Midbrain (tissue), 1 donor: Measurements from ENCODE around the gene GAREM1.

Experiments used
- DNase-seq: peaks from one replicate; lab custom pipeline; 2025; lab: John Stamatoyannopoulos, UW

Gene GAREM1

GRCh38 chr18:32425466-32425865, 45.2 kb downstream of the GAREM1 start:
- DNase-seq, result no peak

- peak; percentile 20 for DNase-seq
These were observed 46.0 kb downstream of the GAREM1 start for GRCh38 chr18:32424696-32425095.

DNA sequence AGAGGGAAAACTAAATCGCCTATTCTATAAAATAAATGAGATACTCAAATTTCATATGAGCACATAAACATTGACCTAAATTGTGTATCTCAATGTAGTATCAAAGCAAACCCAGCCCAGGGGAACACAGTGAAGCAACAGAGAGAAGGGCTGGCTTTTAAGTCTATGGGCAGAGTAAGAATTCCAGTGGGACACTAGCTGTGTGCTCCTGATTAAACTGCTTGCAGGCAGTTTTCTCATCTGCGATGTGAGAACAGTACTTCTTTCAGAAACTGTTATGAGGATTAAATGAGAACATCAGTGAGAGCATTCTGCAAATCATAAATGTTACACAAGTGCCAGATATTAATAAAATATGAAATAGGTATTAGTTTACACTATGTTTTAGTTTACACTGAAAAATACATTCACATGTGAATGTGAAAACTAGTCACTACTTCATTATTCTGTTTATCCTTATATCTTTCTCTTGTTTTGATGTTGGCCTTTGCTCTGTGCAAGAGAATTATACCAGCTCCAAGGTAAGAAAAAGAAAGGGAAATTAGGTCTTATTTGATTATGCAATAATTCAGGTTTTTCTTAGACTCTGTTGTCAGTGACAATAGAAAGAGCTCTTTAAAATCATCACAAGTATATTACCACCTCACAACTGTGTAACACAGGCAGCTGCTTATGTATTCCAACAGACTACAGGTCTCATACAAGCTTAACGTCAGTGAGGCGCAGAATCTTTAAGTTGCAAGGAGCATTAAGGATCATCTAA, 47.5 kb downstream of the GAREM1 start:
- no peak for DNase-seq

DNA sequence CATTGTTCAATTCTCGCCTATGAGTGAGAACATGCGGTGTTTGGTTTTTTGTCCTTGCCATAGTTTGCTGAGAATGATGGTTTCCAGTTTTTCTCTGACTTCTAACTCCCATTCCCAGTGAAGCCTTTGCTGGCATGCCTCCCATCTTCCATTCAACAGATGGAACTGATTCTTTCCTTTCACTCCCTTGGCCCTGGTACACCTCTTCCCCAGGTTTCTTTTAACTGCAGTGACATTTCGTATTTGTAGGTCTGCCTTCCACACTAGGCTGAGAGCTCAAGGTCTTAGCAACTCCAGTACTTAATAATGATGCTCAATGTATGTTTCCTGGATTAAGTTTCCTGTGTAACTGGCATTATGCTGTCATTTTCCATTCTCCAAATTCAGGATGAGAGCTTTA, 48.5 kb downstream of the GAREM1 start:
- DNase-seq, result no peak

DNA sequence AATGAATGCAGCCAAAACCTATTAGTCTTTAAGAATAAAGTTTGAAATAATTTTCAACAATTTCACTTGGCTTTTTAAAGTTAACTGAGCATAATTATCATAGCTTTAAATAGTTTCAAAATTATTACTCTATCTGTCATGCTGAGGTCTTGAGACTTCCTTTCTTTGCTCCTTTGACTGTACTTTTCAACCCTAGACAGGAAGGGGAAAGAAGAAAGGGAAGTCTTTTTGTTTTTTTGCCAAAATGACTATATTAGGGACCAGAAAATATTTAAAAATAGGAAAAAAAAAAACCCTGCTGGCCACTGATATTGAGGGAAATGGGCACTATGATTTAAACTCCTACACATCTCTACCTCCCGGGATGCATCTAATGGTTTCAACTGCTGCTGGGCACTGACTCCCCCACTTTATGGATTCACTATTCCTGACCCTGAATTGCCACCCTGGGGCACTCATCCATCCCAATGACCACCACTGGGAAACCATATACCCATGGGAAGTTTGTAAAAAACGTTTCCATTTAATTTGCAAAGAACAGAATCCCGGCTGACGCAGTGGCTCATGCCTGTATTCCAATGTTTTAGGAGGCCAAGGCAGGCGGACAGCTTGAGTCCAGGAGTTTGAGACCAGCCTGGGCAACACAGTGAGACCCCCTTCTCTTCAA, 50.5 kb downstream of the GAREM1 start:
- no peak for DNase-seq

- no peak for DNase-seq
These were observed 52.5 kb downstream of the GAREM1 start for GRCh38 chr18:32418148-32418547.

DNA sequence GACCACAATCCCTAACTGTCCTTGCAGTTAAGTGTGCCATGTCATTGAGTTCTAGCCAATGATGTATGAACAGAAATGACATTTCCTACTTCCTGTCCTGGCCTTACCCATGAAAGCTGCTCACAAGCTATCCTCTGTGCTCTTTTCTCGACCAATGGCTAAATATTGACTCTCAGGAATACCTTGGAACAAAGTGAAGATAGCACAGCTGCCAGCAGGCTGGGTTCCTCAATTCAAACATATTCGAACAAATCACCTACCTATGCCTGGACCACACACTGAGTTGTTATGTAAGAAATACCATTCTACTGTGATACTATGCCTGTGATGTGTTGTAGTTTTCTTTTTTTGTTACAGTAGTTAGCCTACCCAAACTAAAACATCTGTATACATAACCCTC, 65.1 kb downstream of the GAREM1 start:
- no peak for DNase-seq

DNA sequence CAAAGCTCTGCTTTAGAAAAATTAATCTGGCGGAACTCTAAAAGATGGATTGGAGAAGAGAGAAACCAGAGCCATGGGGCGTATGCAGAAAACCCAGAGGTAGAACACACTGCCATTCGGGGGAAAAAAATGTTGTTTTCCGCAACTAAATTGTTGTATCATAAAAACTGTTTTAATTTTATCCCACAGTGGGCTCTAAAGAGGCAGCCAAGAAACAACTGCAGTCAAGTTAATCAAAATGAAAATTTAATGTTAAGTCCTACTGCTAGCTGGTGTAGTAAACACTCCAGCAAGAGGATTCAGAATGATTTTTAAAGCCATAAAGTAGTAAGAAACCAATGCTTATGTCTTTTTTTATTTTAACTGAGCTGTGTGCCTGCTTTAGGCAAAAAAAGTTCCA, 69.1 kb downstream of the GAREM1 start:
- no peak for DNase-seq

DNA sequence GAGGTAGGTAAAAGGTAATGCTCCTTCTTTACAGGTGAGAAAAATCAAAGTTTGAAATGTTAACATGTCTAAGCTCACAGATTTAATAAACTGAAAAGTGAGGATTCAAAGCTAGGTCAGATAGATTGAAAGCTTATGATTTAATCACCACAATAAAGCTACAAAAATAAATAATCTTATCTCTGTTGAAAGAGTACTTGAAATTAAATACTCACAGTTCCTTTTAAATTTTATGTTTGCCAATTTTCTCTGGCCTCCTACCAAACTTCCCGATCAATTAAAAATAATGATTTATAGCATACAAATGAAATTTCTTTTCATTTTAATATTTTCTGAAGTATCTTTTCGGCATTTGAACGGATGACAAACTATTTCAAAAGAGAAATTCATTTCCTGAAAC, 77.3 kb downstream of the GAREM1 start:
- no peak for DNase-seq

DNA sequence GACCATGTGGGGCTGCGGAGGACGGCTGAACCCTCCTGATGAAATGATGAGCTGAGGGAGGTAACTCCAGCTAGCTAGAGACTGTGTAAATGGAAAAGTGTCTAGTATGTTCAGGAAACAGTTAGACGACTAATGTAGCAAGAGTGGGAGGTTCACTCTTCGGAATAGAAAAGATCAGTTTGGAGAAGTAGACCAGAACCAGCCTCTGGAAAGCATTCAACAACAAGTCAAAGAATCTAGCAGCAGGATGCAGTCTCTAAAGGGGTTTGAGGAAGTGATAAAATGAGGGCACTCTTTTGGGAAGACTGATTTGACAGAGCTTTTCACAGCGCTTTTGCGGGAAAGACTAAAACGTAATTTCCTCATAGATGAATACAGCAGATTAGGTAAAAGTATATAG, 79.6 kb downstream of the GAREM1 start:
- DNase-seq, result peak; percentile 47

- DNase-seq, result no peak
These were observed 80.8 kb downstream of the GAREM1 start for GRCh38 chr18:32389858-32390257.

DNA sequence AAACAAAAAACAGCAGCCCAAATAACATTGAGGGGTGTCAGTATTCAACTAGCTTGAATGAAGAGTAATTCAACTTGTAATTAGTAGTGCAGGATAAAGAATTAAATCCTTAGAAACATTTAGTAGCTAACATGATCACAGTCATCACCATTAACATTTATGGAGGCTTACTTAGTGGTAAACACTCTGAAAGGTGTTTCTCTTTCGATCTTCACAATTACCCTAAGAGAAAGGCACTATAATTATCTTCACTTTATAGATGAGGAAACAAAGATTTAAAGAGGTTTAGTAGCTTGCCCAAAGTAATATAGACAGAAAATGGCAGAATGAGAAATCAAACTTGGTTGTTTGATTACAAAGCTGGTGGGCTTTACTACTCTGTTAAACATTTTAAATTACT, 81.5 kb downstream of the GAREM1 start:
- no peak for DNase-seq

DNA sequence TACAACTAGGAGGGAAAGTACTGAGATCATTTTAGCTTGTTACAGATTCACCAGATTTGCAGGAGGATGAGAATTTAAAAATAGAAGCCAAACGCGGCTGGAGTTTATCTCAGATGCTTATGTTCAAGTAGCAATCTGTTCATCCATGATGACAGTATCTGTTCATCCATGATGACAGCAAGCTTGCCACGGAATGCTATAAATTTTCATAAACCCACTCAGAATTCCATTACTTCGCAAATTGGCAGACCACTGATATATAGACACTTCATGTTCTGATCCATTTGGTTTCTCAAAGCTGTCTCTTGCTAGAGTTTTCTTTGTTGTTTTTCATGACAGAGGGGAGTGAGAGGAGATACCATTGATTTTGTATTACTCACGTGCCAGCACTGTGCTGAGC, 84.2 kb downstream of the GAREM1 start:
- DNase-seq, result no peak

DNA sequence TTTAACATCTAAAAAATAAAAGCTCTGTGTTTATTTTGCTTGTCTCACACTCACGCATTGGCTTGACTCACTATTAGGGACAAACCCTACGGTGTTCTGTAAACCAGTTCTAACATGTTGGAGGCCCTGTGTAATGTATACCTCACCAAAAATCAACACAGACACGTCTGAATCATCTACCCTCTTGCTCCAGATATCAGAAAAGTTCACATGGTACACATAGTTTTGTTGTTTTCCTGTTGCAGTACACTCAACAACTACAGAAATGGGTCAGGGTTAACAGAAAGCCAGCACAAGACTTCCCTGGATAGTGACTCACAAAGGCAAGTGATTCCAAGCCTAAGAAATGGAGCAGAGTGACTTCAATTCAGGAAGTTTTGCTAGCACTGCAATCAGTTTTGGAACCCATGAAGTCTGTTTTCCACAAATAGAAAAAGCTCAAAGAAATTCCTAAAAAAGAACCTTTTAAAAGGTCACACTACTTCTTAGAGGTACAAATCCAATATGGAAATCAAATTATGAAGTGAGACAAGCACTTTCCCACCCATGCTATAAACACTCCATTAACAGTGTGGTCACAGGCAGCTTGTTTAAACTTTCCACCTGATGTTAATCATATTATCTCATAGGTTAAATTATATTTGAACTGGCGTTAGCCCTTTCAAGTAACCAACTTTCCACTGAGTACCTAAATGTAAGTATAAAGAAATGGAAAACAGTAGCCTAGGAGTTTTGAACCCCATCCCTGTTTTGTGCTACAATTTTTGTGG, 87.4 kb downstream of the GAREM1 start:
- no peak for DNase-seq

DNA sequence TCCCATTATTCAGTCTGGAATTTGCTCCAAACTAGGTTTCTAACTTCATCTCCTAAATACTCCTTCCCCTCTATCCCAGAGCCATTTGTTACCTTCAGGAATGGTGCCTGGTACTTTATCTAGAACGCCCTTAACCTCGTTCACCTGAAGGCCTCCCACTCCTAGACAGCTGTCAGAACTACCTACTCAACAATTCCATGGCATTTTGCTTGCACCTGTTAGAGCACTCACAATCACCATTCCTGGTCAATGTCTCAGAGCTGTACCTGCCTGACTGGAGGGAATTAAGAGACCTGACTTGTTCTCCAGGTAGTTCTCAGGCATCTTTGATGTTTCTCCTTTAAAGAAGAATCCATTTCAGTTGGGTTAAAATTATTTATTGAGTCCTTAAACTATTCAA, 88.9 kb downstream of the GAREM1 start:
- DNase-seq, result no peak

GRCh38 chr18:32380559-32380958, 90.1 kb downstream of the GAREM1 start:
- no peak for DNase-seq

DNA sequence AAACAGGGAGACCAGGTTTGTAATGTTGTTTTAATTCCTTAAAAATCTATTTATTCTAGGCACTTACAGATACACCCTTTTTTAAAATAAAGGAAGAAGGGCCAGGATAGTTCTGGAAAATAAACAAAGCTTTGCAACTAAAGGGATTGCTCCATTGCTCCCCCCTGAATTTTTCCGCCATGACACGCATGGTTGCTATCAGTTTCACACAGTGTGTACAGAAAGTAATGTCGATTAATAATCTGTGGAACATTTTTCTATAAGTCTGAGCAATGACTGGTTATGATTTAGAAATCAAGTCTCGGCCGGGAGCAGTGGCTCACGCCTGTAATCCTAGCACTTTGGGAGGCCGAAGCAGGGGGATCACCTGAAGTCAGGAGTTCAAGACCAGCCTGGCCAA, 90.8 kb downstream of the GAREM1 start:
- no peak for DNase-seq

- no peak for DNase-seq
These were observed 92.0 kb downstream of the GAREM1 start for GRCh38 chr18:32378705-32379104.

DNA sequence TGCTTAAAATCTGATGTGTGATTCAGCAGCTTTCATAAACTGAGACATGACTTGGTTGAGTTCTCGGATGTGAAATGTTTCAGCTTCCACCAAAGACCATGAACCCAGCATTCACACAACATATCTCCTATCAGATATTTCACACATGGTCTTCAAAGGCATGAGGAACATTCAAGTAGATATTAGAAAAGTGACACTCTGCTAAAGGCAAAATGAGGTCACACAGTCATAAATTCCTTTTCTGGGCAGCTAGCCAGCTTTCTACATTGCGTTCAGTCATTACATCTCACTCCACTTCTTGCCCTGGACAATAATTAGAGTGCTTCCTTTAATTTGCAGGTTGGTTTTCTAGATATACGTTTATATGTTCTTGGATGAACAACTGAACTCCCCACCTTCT, 96.7 kb downstream of the GAREM1 start:
- DNase-seq, result no peak

- DNase-seq, result no peak
These were observed 97.2 kb downstream of the GAREM1 start for GRCh38 chr18:32373505-32373904.

DNA sequence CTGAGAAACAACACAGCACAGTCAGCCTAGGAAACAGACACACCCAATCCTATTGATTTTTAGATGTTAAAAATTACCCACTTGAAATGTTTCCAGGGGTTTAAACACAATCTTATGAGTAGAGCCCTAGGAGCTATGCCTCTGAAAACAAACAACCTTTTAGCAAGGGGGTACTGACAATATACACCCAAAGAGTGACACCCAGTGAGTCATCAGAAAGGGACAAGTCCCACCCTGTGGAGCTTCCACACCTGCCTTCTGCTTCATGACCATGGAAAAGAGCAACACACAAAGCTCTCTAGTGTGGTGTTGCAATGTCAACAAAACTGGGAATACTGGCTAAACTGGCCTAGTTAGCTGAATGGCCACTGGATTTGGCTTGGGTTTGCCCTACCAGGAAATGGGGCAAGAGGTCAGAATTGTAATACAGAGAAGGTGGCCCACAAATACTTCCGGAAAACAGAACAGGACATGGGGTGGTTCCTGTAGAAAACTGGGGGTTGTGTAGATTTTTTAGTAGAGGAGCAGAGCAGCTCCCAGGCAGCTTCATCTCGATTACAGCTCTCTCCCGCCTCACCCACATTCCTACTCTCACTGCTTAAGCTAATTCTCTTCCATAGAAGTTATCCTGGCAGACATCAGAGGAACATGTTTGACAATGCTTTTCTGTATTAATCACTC, 98.2 kb downstream of the GAREM1 start:
- DNase-seq, result no peak

- DNase-seq, result no peak
These were observed 98.7 kb downstream of the GAREM1 start for GRCh38 chr18:32372047-32372380.

- DNase-seq, result no peak
These were observed 99.3 kb downstream of the GAREM1 start for GRCh38 chr18:32371384-32371783.
